Heart right ventricle (tissue), 16 donors: ENCODE data around the gene RGS9. TPM values are rescaled to one million over a fixed set of nuclear protein-coding genes. Genes with fewer than 3 reads are reported as not detected.

Source experiments
- ATAC-seq, 8 donors: fragments of 200-7000 bp; cut with Tn5 transposase; one replicate each; pipeline ENCODE4 v1.9.1; 2020; ENCODE audit warnings: mild to moderate bottlenecking in 8 of 8, moderate library complexity in 8 of 8, moderate number of reproducible peaks in 1 of 8
- DNase-seq, 2 donors: peaks; one replicate each; pipeline ENCODE4 v3.0.0-alpha.2; 2020
- H3K27ac ChIP-seq, 10 donors: fragments of 200-600 bp; sonication (generic) in 2 of 10; one replicate each; pipeline versions ENCODE4 v1.5.0 to v1.8.0; 2020 to 2022; ENCODE audit warnings: mild to moderate bottlenecking in 3 of 10
- H3K27me3 ChIP-seq, 7 donors: fragments of 200-600 bp; one replicate each; pipeline ENCODE4 v1.8.0; 2021 to 2022; ENCODE audit warnings: mild to moderate bottlenecking in 2 of 7
- H3K36me3 ChIP-seq, 9 donors: fragments of 200-600 bp; sonication (generic) in 1 of 9; one replicate each; pipeline versions ENCODE4 v1.5.0 to v1.8.0; 2020 to 2022; ENCODE audit warnings: mild to moderate bottlenecking in 2 of 9
- H3K4me1 ChIP-seq, 9 donors: fragments of 200-600 bp; sonication (generic) in 1 of 9; one replicate each; pipeline versions ENCODE4 v1.5.0 to v1.8.0; 2020 to 2022; ENCODE audit warnings: mild to moderate bottlenecking in 4 of 9
- H3K4me3 ChIP-seq, 10 donors: fragments of 200-600 bp; sonication (generic) in 2 of 10; one replicate each; pipeline versions ENCODE4 v1.5.0 to v1.8.0; 2020 to 2022; ENCODE audit warnings: mild to moderate bottlenecking in 7 of 10, moderate library complexity in 2 of 10
- H3K9me3 ChIP-seq, 11 donors: fragments of 200-600 bp in 10 of 11; sonication (generic) in 2 of 11; one replicate each; pipeline versions ENCODE4 v1.5.0 to v1.8.0; 2013 to 2022; ENCODE audit warnings: mild to moderate bottlenecking in 2 of 11, control low read depth in 1 of 11, moderate library complexity in 1 of 11
- WGBS, 2 donors: extraction: QIAGEN DNeasy Blood & Tissue Kit; methylation state at CpG; one replicate each; pipeline ENCODE4 v1.1.7; 2013; ENCODE audit warnings: inconsistent platforms in 1 of 2; 5-methylcytosine and 5-hydroxymethylcytosine counted together
- intact Hi-C, 10 donors: fragments of 100-400 bp; cut with DNase I; formaldehyde crosslinking; loops; one replicate each; pipeline versions ENCODE4 v1.11.1 to v1.14.2; 2022
- polyA plus RNA-seq, 2 donors: library from polyadenylated mRNA; stranded (reverse); fragments of 200-250 nt; gene quantifications; one replicate each; pipeline ENCODE4 v1.2.3, GENCODE V29; 2013
- total RNA-seq, 10 donors: library from RNA; stranded (reverse); fragmentation: NEBNext Ultra II Directional in 3 of 10; extraction: Animal tissue kit (Norgen Biotek cat#: 25700) in 3 of 10; gene quantifications; one replicate each; pipeline versions ENCODE4 v1.2.1 to v1.2.4, GENCODE V29; 2021 to 2023
- TF ChIP-seq, protein P1 (sequence below), 9 donors: fragments of 200-600 bp; sonication (generic) in 2 of 9; IDR thresholded peaks; one replicate each; pipeline versions ENCODE4 v1.5.0 to v1.8.0; 2021 to 2022; ENCODE audit warnings: antibody characterized with exemption in 9 of 9, mild to moderate bottlenecking in 5 of 9, moderate library complexity in 1 of 9
- donor health status: Arrhythmogenic right ventricular cardiomyopathy.
- donor health status: ischemic (EF 13 %, LVEDD 7.1; RV severe dilation, severe dysfunction).
- donor health status: healthy with polysubstance abuse.
- donor health status: DM: no; HTN: yes; CAD: no.
- donor health status: DM: no; HTN: no; CAD: no.
- donor health status: ischemic (EF 25% LVEDD 6.9; RV normal size, moderate dysfunction).
- donor health status: ischemic (EF 25% LVEDD 5.7; RV mildly dilated, moderate dysfunction).
- donor health status: healthy.
- donor health status: DM: yes; HTN: yes; CAD: no.
- donor health status: Ischemic cardiomyopathy.
- donor health status: ischemic (EF 35%, LVEDD 5.7; RV mildly dilated, moderate dysfunction).
- donor health status: nonischemic (EF 11% LVEDD 7.7; RV severe dilation, severe dysfunction).
- donor health status: DM: yes; HTN: yes; CAD: no.
- donor health status: PGD.
- donor health status: ischemic (EF 29% LVEDD 5.4; RV normal size, mild dysfunction).
- donor health status: nonischemic (EF 23%, LVEDD 6.1; RV moderate dilation, normal function).

RGS9 gene
- total and polyA plus RNA-seq, 12 donors, result 0.36 to 3.0 (median 1.1) TPM

DNA sequence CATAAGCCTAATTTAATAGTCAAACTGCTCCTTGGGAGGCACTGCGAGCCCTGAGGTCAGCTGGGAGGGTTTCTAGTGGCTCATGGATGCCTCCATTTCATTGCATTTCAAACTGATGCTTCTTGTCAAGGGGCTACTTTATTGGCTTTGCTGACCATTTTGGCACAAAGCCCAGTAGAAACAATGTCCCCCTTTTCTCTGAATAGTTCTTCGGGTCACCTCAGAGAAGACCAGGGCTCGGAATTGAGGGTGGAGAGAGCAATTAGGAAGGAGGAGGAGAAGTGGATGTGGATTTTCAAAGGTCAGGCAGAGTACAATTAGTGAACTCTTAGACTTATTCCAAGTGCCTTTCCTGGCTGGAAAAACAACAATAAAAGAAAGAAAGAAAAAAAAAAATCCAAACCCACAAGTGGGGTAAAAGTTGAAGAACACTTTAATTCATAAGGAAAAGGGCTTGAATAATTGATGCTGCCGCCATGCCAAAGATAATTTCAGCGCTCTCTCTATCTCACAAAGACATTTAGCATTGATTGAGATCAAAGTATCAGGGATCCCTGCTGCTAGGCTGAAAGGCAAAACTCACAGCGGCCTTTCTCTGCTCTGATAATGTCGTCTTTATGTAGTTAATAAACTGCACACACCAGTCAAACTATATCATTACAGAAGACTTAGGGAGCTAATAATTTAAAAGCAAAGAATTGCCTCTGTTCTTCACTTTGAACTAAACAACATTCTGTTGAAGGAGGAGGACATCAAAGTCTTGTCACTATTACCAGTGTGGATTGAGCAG, 122.7 kb downstream of the RGS9 start:
- TF ChIP-seq, protein P1, sequence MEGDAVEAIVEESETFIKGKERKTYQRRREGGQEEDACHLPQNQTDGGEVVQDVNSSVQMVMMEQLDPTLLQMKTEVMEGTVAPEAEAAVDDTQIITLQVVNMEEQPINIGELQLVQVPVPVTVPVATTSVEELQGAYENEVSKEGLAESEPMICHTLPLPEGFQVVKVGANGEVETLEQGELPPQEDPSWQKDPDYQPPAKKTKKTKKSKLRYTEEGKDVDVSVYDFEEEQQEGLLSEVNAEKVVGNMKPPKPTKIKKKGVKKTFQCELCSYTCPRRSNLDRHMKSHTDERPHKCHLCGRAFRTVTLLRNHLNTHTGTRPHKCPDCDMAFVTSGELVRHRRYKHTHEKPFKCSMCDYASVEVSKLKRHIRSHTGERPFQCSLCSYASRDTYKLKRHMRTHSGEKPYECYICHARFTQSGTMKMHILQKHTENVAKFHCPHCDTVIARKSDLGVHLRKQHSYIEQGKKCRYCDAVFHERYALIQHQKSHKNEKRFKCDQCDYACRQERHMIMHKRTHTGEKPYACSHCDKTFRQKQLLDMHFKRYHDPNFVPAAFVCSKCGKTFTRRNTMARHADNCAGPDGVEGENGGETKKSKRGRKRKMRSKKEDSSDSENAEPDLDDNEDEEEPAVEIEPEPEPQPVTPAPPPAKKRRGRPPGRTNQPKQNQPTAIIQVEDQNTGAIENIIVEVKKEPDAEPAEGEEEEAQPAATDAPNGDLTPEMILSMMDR (IDR thresholded peaks at IDR 0.05), result no peak
- no peaks in the 10 kb centered on the region for H3K36me3 ChIP-seq
- WGBS, 2 donors, result 65 to 73% methylated on average over 7 of the region's 7 CpGs
- no peaks in the 10 kb centered on the region for H3K4me1 ChIP-seq
- peaks cover 0 to 15% (median 6%) of the 10 kb centered on the region in 7 donors for H3K27me3 ChIP-seq
- H3K9me3 ChIP-seq, result peaks cover 0 to 13% (median 0%) of the 10 kb centered on the region in 11 donors
- ATAC-seq, result no peak
- DNase-seq, result no peak
- H3K27ac ChIP-seq, result no peak overlapping the region
- intact Hi-C loops, result no loop called here
- no peak overlapping the region for H3K4me3 ChIP-seq

DNA sequence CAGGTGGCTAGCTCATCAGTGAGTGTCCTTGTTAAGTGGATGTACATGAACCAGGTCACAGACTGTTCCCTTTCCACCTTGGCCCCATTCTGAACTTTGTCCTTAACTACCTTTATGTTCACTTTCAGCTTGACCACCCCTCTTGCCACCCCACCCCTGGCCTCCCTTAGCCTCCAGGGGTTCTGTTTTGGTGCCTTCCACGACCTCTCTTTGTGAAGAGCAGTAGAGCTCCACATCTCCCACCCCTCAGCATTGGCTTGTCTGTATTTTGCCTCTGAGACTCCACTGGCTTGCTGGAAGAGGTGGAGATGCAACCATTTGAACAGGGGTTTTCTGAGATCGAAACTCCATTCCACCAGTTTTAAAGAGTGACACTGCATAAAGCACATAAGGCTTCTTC, 123.5 kb downstream of the RGS9 start:
- peaks cover 0 to 15% (median 6%) of the 10 kb centered on the region in 7 donors for H3K27me3 ChIP-seq
- H3K27ac ChIP-seq, result no peak overlapping the region
- WGBS, 2 donors, result 74 to 79% methylated on average over 2 of the region's 2 CpGs
- intact Hi-C loops, result no loop called here
- ATAC-seq (no peak), DNase-seq (no peak)
- no peaks in the 10 kb centered on the region for H3K36me3 ChIP-seq
- H3K4me3 ChIP-seq, result no peak overlapping the region
- peaks cover 0 to 8% (median 0%) of the 10 kb centered on the region in 11 donors for H3K9me3 ChIP-seq
- TF ChIP-seq, protein P1 (IDR thresholded peaks at IDR 0.05), result no peak
- H3K4me1 ChIP-seq, result no peaks in the 10 kb centered on the region

DNA sequence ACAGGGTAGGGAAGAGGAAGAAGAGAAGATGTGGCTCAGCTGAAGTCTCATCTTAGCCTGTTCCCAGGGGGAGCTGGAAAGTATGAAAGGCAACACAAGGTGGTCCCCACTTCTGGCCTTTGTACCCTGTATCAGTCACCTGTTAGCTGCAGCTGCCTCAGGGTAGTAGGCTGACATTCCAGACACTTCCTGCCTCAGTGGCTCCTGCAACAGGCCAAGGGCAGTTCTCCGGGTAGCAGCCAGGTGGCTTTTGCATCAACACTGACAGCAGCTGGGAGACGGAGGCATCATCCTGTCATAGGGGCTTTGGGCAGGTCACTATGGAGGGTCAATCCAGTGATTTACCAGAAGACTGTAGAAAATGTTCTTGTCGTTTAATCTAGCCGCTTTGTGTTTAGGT, 124.0 kb downstream of the RGS9 start:
- intact Hi-C loops, result no loop called here
- no peaks in the 10 kb centered on the region for H3K4me1 ChIP-seq
- WGBS, 2 donors, result 57 to 67% methylated on average over 4 of the region's 4 CpGs
- TF ChIP-seq, protein P1 (IDR thresholded peaks at IDR 0.05), result no peak
- ATAC-seq, result no peak
- DNase-seq, result no peak
- no peaks in the 10 kb centered on the region for H3K36me3 ChIP-seq
- H3K27me3 ChIP-seq, result peaks cover 0 to 15% (median 5%) of the 10 kb centered on the region in 7 donors
- no peak overlapping the region for H3K27ac ChIP-seq
- no peak overlapping the region for H3K4me3 ChIP-seq
- H3K9me3 ChIP-seq, result peaks cover 0 to 8% (median under 1%) of the 10 kb centered on the region in 11 donors

DNA sequence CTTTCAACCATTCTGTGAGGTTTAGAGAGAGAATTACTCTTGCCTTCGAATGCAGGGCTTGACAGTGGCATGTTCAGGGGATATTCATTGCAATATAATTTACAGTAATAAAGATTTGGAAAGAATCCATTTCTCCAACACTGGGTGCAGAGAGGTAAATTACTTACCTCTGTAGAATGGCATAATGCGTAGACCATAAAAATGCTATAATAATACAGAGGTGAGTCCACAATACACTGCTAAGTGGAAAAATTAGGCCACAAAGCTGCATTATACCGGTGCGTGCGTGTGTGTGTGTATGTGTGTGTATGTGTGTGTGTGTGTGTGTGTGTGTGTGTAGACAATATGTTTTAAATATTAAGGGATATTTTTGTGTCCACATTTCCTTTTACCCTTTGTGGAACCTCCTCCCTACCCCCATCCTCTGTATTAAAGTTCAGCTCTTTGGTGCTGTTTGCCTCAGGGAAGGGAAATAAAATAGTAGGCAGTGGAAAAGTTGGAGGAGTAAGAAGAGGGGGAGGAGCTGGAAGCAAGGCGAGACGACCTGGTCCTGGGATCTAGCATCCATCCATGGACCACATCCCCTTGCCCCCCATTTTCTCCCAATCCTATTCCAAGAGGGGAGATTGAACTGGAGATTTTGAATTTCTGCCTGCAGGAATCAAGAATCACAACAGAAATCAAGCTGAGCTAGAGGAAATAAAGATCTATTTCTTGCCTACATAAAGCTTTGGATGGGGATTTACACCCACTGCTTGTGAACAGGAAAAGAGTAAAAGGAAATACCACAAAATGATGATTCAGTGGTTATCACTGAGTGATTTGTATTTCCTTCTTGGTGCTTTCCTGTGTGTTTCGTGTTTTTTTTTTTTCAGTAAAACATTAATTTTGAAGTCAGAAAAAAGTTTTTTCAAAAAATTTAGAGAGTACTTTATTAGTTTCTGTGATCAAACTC, 124.8 kb downstream of the RGS9 start:
- H3K9me3 ChIP-seq, result peaks cover 0 to 16% (median 0%) of the 10 kb centered on the region in 11 donors
- no peak for ATAC-seq
- TF ChIP-seq, protein P1 (IDR thresholded peaks at IDR 0.05), result no peak
- H3K27me3 ChIP-seq, result peaks cover 0 to 15% (median 3%) of the 10 kb centered on the region in 7 donors
- no peak overlapping the region for H3K4me3 ChIP-seq
- no peaks in the 10 kb centered on the region for H3K36me3 ChIP-seq
- 59 to 66% methylated on average over 8 of the region's 8 CpGs for WGBS, 2 donors
- H3K27ac ChIP-seq, result no peak overlapping the region
- DNase-seq, result no peak
- intact Hi-C loops, result no loop called here
- H3K4me1 ChIP-seq, result no peaks in the 10 kb centered on the region
